ENCODE measurements around the gene ASZ1. TPM values are rescaled to one million over a fixed set of nuclear protein-coding genes. Genes with fewer than 3 reads are reported as not detected.

The ASZ1 gene
- total RNA-seq, 1 donor from 2014 or later, result not detected

GRCh38 chr7:117401293-117402002 lies 25.8 kb downstream of the ASZ1 start:
- ATAC-seq, result no peak

DNA sequence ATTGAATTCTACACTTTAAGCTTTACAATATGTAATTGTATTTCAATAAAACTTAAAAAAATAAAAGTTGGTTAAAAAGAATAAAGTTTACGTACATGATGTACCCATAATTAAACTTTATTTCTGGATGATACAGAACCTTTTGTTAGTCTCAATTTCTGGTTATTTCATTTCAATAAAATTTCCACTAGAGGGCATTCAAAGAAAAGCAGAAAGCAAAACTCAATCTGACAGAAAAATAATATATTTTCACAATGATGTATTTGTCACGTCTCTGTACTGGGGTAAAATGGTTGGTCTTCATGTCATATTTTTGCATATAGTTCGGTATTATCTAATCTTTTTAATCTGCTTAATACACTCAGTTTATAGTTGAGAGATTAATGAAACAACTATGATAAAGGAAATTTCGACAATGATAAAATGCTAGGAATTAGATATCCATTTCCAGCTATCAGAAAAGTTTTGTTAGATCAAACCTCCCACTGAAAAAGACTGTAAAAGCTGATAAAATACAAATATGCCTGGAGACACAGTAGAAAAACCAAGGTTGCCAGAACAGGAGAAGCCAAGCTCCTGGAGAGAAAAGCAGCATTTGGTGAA lies 27.4 kb downstream of the ASZ1 start:
- ATAC-seq, result no peak

GRCh38 chr7:117395743-117396142 lies 31.6 kb downstream of the ASZ1 start:
- ATAC-seq, result no peak

- no peak for ATAC-seq
Observed at GRCh38 chr7:117393781-117394180, 33.5 kb downstream of the ASZ1 start.

- no peak for ATAC-seq
Observed at GRCh38 chr7:117389871-117390270, 37.4 kb downstream of the ASZ1 start.

- ATAC-seq, result no peak
Observed at GRCh38 chr7:117386110-117386706, 41.1 kb downstream of the ASZ1 start.

DNA sequence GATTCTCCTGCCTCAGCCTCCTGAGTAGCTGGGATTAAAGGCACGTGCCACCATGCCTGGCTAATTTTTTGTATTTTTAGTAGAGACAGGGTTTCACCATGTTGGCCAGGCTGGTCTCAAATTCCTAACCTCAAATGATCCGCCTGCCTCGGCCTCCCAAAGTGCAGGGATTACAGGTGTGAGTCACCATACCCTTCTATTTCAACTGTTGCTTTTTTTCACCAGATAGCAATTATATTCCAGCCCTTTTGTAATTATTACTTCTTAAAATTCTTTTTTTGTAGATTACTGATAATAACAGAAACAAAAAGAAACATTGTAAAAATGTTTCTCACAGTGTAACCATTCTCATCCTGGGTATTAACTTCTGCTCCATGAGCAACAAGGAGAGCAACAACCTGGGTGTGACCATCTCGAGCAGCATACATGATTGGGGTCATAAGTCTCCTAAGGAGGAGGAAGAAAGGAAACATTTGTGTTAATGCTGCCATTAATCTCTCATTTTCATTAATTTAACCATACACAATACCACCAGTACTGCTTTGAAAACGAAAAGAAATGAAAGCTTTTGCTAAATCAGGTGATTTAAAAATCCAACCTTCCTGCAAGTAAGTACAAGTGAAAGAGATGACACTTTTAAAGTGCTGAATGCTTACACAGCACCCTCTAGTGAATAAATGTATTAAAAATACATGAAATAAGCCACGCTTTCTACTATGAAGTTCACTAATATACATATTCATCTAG lies 41.8 kb downstream of the ASZ1 start:
- ATAC-seq, result peak; percentile 38

DNA sequence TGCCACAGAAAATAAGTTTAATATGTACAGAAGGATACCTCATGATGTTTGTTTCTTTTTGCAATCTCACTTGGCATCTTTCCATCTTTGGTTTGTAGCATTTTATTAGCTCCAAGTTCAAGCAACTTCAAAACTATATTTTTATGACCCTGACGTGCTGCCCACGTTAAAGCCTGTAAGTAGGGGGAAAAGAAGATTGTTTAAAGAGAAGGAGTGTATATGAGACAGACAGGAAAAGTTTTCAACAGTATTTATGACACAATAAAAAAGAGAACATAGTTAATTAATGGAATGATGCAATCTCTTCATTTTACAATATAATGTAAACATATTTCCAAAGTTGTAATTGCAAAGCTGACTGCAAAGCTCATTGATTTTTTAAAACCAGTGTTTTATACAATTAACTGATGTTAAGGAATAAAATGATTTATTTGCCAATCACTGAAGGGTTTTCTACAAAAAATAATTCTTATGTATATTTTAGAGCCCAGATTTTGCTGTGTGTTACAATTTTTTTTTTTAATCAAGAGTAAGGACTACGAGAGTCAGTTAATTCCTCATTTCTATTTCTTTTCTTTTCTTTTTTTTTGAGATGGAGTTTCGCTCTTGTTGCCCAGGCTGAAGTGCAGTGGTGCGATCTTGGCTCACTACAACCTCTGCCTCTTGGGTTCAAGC lies 42.5 kb downstream of the ASZ1 start:
- ATAC-seq, result no peak

DNA sequence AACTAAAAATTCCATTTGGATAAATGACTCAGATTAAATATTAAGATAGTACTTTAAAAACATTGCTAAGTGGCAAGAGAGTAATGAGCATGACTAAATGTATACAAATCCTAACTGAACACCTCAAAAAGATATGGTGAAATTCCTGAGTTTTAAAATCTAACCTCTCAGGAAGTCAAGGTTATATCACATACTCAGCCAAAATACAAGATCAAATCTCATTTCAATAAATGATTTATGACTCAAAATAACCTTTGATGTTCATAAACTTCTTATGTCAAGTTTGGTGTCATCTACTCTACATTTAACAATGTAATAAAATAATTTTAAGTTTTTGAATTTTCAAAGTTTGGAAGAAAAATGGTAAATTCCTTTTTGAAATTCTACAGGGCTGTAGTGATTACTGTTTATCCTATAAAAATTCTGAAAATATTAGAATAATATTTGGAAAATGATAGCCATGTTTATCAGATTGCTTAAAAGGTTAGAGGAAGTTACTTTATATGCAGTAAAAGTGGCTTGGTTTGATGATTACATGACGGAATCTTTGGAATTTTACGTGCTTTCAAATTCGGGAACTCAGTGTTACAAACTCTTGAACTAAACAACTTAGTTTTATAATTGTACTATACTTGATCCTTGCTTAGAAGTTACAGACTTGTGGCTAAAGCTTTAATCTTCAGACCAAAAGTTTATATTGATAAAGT lies 43.7 kb downstream of the ASZ1 start:
- no peak for ATAC-seq

DNA sequence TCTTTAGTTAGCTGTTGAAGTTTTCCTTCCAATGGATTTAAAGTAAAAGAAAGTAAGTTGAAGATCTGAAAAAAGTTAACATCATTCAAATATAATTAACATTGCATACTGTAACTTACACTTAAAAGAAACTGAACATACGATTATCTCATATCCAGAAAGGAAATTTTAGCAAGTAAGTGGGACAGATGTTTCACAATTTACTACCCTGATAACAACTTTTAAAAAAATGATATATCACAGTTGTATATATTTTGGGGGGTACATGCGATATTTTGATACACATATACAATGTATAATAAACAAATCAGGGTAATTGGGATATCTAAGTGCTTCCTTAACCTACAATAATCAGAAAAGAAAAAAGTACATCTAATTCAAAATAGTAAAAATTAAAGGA lies 44.2 kb downstream of the ASZ1 start:
- ATAC-seq, result no peak

GRCh38 chr7:117381362-117381761 lies 45.9 kb downstream of the ASZ1 start:
- ATAC-seq, result no peak

DNA sequence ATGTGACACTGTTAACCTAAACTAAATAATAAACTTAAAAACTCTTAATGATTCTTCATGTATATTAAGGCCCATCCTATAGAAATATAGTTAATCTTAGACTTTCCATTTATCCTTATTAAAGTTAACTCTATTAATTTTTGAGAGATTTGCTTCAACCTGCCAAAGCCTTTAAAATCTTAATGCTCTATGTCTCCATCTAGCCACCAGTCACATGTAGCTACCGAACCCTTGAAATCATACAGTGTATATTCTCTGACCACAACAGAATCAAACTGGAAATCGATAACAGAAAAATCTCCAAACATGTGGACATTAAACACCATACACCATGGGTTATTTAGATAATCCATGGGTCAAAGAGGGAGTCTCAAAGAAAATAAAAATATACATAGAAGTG lies 51.9 kb downstream of the ASZ1 start:
- ATAC-seq, result no peak

- no peak for ATAC-seq
Observed at GRCh38 chr7:117372073-117372472, 55.2 kb downstream of the ASZ1 start.

DNA sequence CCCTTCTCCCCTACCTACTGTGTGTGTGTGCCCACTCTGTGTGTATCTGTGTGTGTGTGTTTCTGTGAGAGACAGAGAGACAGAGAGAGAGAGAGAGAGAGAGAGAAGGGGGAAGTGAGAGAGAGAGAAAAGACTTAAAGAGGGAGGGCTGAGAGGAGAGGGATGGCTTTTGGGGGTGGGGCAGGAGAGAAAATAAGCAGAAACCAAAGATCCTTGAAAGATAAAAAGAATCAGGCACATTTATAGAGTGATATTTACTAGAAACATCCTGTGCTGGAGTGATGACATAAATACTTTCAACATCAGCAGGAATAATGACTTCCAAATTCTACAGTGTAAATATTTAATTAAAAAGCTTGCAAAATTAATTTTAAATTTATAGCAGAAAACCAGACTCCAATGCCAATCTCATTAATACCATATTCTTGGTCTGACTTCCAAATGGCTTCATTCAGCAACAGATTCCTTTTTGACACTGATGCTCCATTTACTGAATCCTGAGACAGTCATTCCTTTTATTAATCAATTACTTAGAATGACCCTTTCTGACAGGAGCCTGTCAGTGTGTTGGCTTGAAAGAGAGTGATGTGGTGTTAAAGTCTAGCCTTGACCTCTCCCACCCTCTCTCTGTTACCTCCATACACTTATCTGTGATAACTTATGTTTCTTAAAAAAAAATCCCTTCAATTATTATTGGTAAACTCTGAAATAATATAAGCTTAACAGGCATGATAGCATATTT lies 62.8 kb downstream of the ASZ1 start:
- no peak for ATAC-seq

DNA sequence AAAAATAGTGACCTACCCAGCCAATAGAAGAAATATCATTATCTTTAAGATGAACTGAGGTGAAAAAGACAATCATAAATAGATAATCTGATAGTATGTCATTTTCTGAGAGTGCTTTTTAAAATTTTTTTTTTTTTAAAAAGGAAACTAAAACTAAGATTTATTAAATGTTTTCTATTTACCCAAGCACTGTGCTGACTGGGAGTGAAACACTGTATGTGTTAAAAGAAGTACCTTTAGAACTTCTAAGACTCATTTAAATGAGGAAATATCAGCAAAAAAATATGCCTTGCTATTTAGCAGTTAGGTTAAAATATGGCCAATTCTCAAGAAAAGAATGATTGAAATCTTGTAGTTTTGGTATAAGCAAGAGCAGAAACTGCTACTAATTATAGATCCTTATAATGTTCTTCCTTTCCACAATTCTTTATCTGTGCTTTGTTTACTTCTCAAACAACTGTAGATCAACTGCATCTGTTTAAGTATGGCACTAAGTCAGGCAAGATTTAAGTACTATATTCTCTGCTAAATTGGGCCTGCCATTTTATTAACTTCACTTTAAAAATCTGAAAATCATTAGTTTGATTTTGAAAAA lies 64.9 kb downstream of the ASZ1 start:
- no peak for ATAC-seq

DNA sequence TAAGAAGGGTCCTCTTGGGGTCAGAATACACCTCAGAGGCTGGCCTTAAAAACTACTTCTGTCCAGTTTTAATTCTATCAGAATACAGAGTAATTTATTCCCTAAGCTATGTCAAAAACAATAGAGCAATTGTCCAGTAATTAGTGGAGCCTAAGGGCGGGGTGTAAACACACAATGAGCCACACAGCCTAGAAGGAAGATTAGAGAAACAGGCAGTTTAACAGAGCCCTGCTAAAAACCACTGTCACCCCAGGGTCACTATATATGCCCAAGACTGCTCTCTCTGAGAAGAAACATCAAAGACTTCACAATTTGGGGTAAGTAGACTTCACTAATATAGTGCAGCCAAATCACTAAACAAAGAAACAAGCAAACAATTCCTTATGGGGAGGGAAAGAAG lies 77.3 kb downstream of the ASZ1 start:
- no peak for ATAC-seq

GRCh38 chr7:117349570-117349969 lies 77.7 kb downstream of the ASZ1 start:
- ATAC-seq, result no peak

DNA sequence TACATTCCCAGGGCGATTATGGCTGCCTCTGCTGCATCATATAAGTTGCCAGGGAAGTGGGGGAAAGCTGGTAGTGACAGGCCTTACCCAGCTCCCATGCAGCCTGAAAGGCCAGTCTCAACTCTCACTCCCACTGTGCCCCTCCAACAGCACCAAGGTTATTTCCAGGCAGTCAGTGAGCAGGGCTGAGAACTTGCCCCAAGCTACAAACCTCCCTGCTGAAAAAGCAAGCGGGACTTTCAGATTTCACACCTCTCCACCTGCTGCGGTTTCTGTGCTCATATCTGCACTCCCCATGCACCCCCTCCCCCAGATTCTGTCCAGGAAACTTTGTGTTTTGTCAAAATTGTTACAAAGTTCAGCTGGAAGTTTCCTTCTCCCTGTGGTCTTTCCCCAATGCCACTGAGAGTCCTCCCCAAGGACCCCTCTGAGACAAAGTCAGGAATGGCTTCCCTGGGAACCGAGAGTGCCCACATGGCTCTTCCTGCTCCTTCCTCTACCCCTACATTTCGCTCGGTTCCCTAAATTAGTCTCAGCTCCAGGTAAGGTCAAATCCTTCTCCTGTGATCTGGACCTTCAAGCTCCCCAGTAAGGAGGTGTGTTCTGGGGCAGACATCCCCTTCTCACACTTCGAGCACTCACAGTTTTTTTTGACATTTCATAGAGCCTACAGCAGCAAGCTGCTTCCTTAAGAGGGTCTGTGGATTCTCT lies 79.2 kb downstream of the ASZ1 start:
- ATAC-seq, result no peak

- no peak for ATAC-seq
Observed at GRCh38 chr7:117347480-117347879, 79.8 kb downstream of the ASZ1 start.

DNA sequence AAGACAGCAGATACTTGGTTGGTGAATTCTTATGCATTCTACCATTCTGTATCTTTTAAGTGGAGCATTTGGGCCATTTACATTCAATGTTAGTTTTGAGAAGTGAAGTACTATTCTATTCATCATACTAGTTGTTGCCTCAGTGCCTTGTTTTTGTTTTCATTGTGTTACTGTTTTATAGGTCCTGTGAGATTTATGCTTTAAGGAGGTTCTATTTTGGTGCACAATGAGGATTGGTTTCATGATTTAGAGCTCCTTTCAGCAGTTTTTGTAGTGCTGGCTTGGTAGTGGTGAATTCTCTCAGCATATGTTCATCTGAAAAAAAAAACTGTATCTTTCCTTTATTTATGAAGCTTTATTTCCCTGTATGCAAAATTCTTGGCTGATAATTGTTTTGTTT lies 81.1 kb downstream of the ASZ1 start:
- no peak for ATAC-seq

Data from esophagus mucosa (tissue), 1 donor.